ENCODE measurements around the gene CLSTN2. TPM values are rescaled to one million over a fixed set of nuclear protein-coding genes. Genes with fewer than 3 reads are reported as not detected.

Gene CLSTN2
- total and polyA plus RNA-seq, 2 of the 13 experiments (the other 11 are each of a cell fraction or from before 2014, with no cell fraction given), result not detected

- TF ChIP-seq, protein P1, sequence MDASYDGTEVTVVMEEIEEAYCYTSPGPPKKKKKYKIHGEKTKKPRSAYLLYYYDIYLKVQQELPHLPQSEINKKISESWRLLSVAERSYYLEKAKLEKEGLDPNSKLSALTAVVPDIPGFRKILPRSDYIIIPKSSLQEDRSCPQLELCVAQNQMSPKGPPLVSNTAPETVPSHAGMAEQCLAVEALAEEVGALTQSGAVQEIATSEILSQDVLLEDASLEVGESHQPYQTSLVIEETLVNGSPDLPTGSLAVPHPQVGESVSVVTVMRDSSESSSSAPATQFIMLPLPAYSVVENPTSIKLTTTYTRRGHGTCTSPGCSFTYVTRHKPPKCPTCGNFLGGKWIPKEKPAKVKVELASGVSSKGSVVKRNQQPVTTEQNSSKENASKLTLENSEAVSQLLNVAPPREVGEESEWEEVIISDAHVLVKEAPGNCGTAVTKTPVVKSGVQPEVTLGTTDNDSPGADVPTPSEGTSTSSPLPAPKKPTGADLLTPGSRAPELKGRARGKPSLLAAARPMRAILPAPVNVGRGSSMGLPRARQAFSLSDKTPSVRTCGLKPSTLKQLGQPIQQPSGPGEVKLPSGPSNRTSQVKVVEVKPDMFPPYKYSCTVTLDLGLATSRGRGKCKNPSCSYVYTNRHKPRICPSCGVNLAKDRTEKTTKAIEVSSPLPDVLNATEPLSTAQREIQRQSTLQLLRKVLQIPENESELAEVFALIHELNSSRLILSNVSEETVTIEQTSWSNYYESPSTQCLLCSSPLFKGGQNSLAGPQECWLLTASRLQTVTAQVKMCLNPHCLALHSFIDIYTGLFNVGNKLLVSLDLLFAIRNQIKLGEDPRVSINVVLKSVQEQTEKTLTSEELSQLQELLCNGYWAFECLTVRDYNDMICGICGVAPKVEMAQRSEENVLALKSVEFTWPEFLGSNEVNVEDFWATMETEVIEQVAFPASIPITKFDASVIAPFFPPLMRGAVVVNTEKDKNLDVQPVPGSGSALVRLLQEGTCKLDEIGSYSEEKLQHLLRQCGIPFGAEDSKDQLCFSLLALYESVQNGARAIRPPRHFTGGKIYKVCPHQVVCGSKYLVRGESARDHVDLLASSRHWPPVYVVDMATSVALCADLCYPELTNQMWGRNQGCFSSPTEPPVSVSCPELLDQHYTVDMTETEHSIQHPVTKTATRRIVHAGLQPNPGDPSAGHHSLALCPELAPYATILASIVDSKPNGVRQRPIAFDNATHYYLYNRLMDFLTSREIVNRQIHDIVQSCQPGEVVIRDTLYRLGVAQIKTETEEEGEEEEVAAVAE (CRISPR knock-in tag; IDR thresholded peaks at IDR 0.05; ENCODE audit: borderline replicate concordance), result no peak
- TF ChIP-seq SMARCC2 (IDR thresholded peaks at IDR 0.05), result no peak
- TF ChIP-seq NPAS2 (CRISPR knock-in tag; IDR thresholded peaks at IDR 0.05; ENCODE audit: borderline replicate concordance), result no peak
- TF ChIP-seq JUNB (CRISPR knock-in tag; IDR thresholded peaks at IDR 0.05; ENCODE audit: borderline replicate concordance), result no peak
- no peak for TF ChIP-seq ZNF782 (CRISPR knock-in tag; IDR thresholded peaks at IDR 0.05; ENCODE audit: borderline replicate concordance)
- TF ChIP-seq FIP1L1 (IDR thresholded peaks at IDR 0.05; ENCODE audit: borderline replicate concordance, insufficient read depth, low read depth, low read length), result no peak
Measured at GRCh38 chr3:140114789-140115080, 179.8 kb downstream of the CLSTN2 start (continued).

- Histone ChIP-seq H3K36me3 (replicated peaks in 1 of 2; ENCODE audit: control insufficient read depth in 1 of 2, insufficient read depth in 2 of 2, low read length in 2 of 2) (no peaks in the 10 kb centered on the region), H3K79me2 (ENCODE audit: insufficient read depth, low read length) (no peaks in the 10 kb centered on the region), H3K9me3 (ENCODE audit: low read length) (no peaks in the 10 kb centered on the region), H4K20me1 (ENCODE audit: insufficient read depth, low read length) (no peaks in the 10 kb centered on the region), H3K4me3 (replicated peaks in 1 of 3; ENCODE audit: insufficient read depth in 1 of 3, low read depth in 2 of 3, low read length in 3 of 3) (no peak overlapping the region), H3K4me1 (ENCODE audit: insufficient read depth, low read length) (no peaks in the 10 kb centered on the region), H3K27ac (ENCODE audit: extremely low read length, insufficient read depth, low read length) (no peak overlapping the region), H2AFZ (ENCODE audit: low read length) (no peak overlapping the region), H3K9ac (ENCODE audit: insufficient read depth, low read depth, low read length) (no peak overlapping the region), H3K27me3 (ENCODE audit: control insufficient read depth in 1 of 2, insufficient read depth in 2 of 2, low read length in 2 of 2) (peaks cover 0 to 10% of the 10 kb centered on the region in 2 experiments; a peak in 3 of 5 replicates), H3K4me2 (ENCODE audit: low read depth, low read length) (no peak overlapping the region)
- intact Hi-C loops (cut with micrococcal nuclease; ENCODE audit: unreplicated experiment) (no loop called here), in situ Hi-C loops (cut with HindIII; ENCODE audit: extremely low pct_ligation_motif_present, low pct_unique_long_range_greater_than_20kb) (no loop called here)
- FAIRE-seq, result no peak
- whole genome bisulfite sequencing (ENCODE audit: low lambda C conversion rate), result 0% methylated on average over 4 of the region's 4 CpGs
- no peak for ATAC-seq
- TF ChIP-seq POLR2AphosphoS2 (IDR thresholded peaks at IDR 0.05; ENCODE audit: low read depth, low read length) (no peak), SNAPC2 (CRISPR knock-in tag; IDR thresholded peaks at IDR 0.05) (no peak), HDAC6 (IDR thresholded peaks at IDR 0.05; ENCODE audit: low read depth, low read length) (no peak), RFX1 (IDR thresholded peaks at IDR 0.05) (no peak), RFXANK (CRISPR knock-in tag; IDR thresholded peaks at IDR 0.05) (no peak), ZNF33A (CRISPR knock-in tag; IDR thresholded peaks at IDR 0.05; ENCODE audit: borderline replicate concordance) (no peak)
- TF ChIP-seq, protein P2, sequence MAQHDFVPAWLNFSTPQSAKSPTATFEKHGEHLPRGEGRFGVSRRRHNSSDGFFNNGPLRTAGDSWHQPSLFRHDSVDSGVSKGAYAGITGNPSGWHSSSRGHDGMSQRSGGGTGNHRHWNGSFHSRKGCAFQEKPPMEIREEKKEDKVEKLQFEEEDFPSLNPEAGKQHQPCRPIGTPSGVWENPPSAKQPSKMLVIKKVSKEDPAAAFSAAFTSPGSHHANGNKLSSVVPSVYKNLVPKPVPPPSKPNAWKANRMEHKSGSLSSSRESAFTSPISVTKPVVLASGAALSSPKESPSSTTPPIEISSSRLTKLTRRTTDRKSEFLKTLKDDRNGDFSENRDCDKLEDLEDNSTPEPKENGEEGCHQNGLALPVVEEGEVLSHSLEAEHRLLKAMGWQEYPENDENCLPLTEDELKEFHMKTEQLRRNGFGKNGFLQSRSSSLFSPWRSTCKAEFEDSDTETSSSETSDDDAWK (CRISPR knock-in tag; IDR thresholded peaks at IDR 0.05), result no peak
- DNase-seq (ENCODE audit: low spot score), result no peak
- CTCF ChIA-PET (ENCODE audit: low intra/inter-chr PET ratio, low total read pairs), result no interaction called here
- BruUV-seq (replicated peaks), result no TSS peak
- POLR2A ChIA-PET, result no interaction called here
Measured at GRCh38 chr3:140117096-140117526, 182.1 kb downstream of the CLSTN2 start.
